ENCODE results near the gene KRI1. TPM values are rescaled to one million over a fixed set of nuclear protein-coding genes. Genes with fewer than 3 reads are reported as not detected.

Gene KRI1
- total RNA-seq, 1 donor from 2014 or later, result 21.9 TPM

DNA sequence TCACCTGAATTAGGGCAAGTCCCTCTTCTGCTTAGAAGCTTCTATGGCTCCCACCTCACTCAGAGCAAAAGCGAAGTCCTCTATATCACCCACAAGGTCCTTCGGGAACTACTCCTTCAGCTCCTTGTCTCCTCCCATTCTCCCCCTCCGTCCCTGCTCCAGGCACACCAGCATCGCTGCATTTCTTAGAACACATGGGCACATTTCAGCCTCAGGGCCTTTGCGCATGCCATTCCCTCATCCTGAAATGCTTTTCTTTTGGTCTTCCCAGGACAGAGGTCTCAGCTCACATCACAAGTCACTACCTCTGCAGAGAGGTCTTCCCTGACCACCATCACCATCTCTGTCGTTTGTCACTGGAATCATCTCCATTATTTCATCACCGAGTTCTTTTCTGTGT is 52.6 kb downstream of the KRI1 start:
- TF ChIP-seq, protein P1, sequence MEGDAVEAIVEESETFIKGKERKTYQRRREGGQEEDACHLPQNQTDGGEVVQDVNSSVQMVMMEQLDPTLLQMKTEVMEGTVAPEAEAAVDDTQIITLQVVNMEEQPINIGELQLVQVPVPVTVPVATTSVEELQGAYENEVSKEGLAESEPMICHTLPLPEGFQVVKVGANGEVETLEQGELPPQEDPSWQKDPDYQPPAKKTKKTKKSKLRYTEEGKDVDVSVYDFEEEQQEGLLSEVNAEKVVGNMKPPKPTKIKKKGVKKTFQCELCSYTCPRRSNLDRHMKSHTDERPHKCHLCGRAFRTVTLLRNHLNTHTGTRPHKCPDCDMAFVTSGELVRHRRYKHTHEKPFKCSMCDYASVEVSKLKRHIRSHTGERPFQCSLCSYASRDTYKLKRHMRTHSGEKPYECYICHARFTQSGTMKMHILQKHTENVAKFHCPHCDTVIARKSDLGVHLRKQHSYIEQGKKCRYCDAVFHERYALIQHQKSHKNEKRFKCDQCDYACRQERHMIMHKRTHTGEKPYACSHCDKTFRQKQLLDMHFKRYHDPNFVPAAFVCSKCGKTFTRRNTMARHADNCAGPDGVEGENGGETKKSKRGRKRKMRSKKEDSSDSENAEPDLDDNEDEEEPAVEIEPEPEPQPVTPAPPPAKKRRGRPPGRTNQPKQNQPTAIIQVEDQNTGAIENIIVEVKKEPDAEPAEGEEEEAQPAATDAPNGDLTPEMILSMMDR (IDR thresholded peaks at IDR 0.05), result no peak
- no peaks in the 10 kb centered on the region for H3K36me3 ChIP-seq
- intact Hi-C loops (cut with DNase I), result no loop called here
- DNase-seq (ENCODE audit: low spot score in 2 of 2), result no peak
- H3K4me3 ChIP-seq, result no peak overlapping the region
- H3K4me1 ChIP-seq, result peaks cover 4 to 8% of the 10 kb centered on the region in 2 donors
- no peak overlapping the region for H3K27ac ChIP-seq
- H3K27me3 ChIP-seq, result peaks cover 9% of the 10 kb centered on the region
- H3K9me3 ChIP-seq, result no peaks in the 10 kb centered on the region

DNA sequence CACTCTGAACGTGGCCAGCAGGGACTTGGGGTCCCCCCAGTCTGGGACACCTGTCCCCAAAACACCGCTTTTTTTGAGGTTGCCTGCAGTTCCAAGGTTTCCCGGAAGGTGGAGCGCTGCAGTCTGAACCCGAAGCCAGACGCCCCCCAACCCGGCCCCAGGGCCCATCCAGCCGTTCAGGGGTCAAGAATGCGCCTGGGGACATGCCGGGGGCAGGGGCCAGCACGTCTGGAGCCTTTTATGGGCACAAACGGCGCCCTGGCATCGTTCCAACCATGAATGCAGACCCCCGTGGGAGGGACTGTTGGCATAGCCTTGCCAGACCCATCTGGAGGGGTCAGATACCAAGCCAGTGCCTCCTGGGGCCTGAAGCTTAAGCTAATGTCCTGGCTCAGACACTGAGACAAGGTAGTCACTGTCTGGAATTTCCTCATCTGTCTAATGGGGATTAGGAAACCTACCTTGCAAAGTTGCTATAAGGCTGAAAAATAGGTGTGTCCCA is 55.5 kb downstream of the KRI1 start:
- TF ChIP-seq, protein P1 (IDR thresholded peaks at IDR 0.05), result peak; percentile 21 to 62 (median 60)
- Histone ChIP-seq H3K27me3 (peaks cover 9% of the 10 kb centered on the region), H3K27ac (no peak overlapping the region), H3K4me1 (no peaks in the 10 kb centered on the region), H3K36me3 (no peaks in the 10 kb centered on the region), H3K9me3 (no peaks in the 10 kb centered on the region), H3K4me3 (no peak overlapping the region)
- no peak for DNase-seq (ENCODE audit: low spot score in 2 of 2)
- intact Hi-C loops (cut with DNase I), result no loop called here

DNA sequence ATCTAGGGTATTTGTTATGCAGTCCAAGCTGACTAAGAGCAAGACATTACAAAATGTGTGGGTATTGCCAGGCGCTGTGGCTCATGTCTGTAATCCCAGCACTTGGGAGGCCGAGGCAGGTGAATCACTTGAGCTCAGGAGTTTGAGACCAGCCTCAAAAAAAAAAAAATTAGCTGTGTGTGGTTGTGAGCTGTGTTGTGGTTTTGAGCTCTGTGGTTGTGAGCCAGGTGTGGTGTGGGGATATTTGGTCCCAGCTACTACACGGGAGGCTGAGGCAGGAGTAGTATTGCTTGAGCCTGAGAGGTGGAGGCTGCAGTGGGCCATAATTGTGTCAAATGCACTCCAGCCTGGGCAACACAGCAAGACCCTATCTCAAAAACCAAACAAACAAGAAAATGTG is 57.1 kb downstream of the KRI1 start:
- no peak for DNase-seq (ENCODE audit: low spot score in 2 of 2)
- peaks cover 9% of the 10 kb centered on the region for H3K27me3 ChIP-seq
- H3K36me3 ChIP-seq, result no peaks in the 10 kb centered on the region
- no peak overlapping the region for H3K4me3 ChIP-seq
- H3K9me3 ChIP-seq, result no peaks in the 10 kb centered on the region
- no peaks in the 10 kb centered on the region for H3K4me1 ChIP-seq
- H3K27ac ChIP-seq, result no peak overlapping the region
- TF ChIP-seq, protein P1 (IDR thresholded peaks at IDR 0.05), result no peak
- intact Hi-C loops (cut with DNase I), result no loop called here

DNA sequence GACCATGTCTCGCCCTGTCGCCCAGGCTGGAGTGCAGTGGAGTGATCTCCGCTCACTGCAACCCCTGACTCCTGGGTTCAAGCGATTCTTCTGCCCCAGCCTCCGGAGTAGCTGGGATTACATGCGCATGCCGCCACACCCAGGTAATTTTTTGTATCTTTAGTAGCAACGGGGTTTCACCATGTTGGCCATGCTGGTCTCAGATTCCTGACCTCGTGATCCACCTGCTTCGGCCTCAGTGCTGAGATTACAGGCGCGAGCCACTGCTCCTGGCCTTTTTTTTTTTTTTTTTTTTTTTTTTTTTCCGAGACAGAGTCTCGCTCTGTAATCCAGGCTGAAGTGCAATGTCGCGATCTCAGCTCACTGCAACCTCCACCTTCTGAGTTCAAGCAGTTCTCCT is 57.8 kb downstream of the KRI1 start:
- TF ChIP-seq, protein P1 (IDR thresholded peaks at IDR 0.05), result no peak
- H3K4me1 ChIP-seq, result no peaks in the 10 kb centered on the region
- H3K9me3 ChIP-seq, result no peaks in the 10 kb centered on the region
- H3K27me3 ChIP-seq, result peaks cover 9% of the 10 kb centered on the region
- H3K36me3 ChIP-seq, result no peaks in the 10 kb centered on the region
- intact Hi-C loops (cut with DNase I), result no loop called here
- H3K4me3 ChIP-seq, result no peak overlapping the region
- H3K27ac ChIP-seq, result no peak overlapping the region
- no peak for DNase-seq (ENCODE audit: low spot score in 2 of 2)

DNA sequence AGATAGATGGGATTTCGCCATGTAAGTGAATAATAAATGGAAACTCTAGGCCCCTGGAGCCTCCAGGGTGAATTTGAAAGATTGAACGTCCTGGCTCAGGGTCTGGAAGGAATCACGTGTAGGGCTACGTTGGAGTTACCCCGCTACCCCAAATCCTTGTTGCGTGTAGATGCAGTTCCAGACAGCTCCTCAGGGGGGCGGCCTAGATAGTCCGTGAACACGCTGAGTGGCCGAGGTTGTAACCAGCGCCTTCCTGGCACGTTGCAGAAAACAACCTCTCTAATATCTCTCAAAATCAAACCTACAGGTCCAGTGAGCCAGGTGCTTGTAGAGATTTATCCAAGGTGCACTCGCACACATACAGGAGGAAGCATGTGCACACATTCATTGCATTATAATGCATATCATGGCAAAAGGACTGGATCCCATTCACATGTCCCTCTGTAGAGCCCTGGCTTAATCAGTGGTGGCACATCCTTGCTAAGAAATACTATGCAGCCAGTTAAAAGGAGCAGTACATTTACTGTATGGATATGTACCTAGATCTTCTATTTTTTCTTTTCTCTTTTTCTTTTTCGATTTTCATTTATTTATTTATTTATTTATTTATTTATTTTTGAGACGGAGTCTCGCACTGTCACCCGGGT is 60.1 kb downstream of the KRI1 start:
- H3K36me3 ChIP-seq, result no peaks in the 10 kb centered on the region
- intact Hi-C loops (cut with DNase I), result no loop called here
- peak in 1 of 2 donors; percentile 85 for DNase-seq (ENCODE audit: low spot score in 2 of 2)
- peaks cover 0 to 10% of the 10 kb centered on the region in 2 donors for H3K4me1 ChIP-seq
- TF ChIP-seq, protein P1 (IDR thresholded peaks at IDR 0.05), result peak; percentile 70 to 88 (median 84)
- no peaks in the 10 kb centered on the region for H3K9me3 ChIP-seq
- H3K27ac ChIP-seq, result no peak overlapping the region
- peak overlapping the region in 1 of 2 donors; percentile 45 for H3K4me3 ChIP-seq
- H3K27me3 ChIP-seq, result peaks cover 9% of the 10 kb centered on the region

Other genes starting within 250 kb of the KRI1 start
- 16.8 TPM for gene FDX2, start 250.0 kb downstream of the KRI1 start, total RNA-seq
- gene RAVER1, start 232.5 kb downstream of the KRI1 start, total RNA-seq, result 51.8 TPM
- 0.11 TPM for gene ICAM3, start 226.4 kb downstream of the KRI1 start, total RNA-seq
- gene TYK2, start 185.4 kb downstream of the KRI1 start, total RNA-seq, result 80.7 TPM
- gene CDC37, start 162.5 kb downstream of the KRI1 start, total RNA-seq, result 183 TPM
- 59.9 TPM for gene PDE4A, start 145.5 kb downstream of the KRI1 start, total RNA-seq
- 57.8 TPM for gene KEAP1, start 62.7 kb downstream of the KRI1 start, total RNA-seq
- 3.1 TPM for gene S1PR5, start 48.6 kb downstream of the KRI1 start, total RNA-seq
- 11.0 TPM for gene ATG4D, start 22.1 kb downstream of the KRI1 start, total RNA-seq
- 20.3 TPM for gene CDKN2D, start 3.0 kb upstream of the KRI1 start, total RNA-seq
- gene AP1M2, start 21.3 kb upstream of the KRI1 start, total RNA-seq, result not detected
- 354 TPM for gene SLC44A2, start 59.5 kb upstream of the KRI1 start, total RNA-seq
- 168 TPM for gene ILF3, start 88.3 kb upstream of the KRI1 start, total RNA-seq
- gene QTRT1, start 135.4 kb upstream of the KRI1 start, total RNA-seq, result 36.8 TPM
- gene DNM2, start 152.1 kb upstream of the KRI1 start, total RNA-seq, result 113 TPM